ENCODE results near the gene SMKR1.

The SMKR1 gene

DNA sequence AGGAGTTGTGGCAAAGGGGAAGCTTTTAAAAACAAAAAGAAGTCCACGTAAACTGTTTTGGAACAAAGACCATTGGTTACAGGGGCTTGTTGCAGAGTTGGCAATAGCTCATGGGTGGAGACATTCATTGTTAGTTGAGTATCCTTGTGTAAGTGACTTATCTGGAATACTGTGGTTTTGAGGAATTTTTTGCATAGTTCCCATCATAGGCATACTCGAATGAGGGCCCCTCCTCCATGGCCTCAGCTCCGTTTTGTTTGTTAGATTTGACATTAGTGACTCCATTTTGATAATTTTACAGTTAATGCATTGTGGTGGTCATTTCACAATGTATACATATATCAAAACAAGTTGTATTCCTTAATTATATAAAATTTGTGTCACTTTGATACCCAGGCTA is 12.8 kb upstream of the SMKR1 start:
- peak; percentile 62 for DNase-seq

DNA sequence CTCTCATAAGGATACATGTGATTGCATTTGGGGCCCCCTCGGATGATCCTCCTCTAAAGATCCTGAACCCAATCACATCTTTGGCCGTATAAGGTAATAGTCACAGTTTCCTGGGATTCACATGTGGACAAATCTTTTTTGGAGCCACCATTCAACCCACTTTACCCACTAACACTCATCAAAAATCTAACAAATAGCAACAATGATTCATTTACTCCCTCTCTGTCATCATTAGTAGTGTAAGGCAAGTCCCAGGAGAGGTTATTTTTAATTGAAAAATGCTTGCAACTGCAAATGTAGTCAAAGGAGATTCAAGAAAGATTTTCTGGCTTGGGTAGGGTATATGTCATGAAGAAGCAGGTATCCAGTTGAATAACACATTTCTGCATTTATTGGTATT is 9.9 kb upstream of the SMKR1 start:
- DNase-seq: no peak

DNA sequence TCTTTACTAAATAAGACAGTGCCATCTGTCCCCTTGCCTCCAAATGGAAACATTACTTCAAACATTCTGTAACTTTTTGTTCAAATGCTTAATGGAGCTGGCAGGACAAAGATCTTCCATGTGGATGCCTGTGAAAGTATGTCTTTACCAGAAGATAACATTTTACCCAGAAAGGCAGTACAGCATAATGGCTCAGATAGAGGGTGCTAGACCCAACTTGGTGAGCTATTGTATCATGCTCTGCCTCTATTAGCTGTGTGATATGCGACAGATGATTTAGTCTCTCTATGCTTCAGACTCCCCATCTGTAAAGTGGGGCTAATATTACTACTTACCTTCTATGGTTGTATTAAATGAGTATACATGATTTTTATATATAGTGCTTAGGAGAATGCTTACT is 8.8 kb upstream of the SMKR1 start:
- DNase-seq: peak; percentile 25

DNA sequence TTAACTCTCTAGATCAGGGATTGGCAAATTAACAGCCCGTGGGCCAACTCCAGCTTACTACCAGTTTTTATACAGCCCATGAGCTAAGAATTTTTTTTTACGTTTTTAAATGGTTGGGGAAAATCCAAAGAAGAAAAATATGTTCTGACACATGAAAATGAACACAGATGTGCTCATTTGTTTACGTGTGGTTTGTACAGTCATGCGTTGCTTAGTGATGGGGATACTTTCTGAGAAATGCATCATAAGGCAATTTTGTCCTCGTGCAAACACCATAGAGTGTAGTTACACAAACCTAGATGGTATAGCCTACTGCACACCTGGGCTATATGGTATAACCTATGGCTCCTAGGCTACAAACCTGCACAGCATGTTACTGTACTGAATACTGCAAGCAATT is 8.3 kb upstream of the SMKR1 start:
- DNase-seq: peak; percentile 94

DNA sequence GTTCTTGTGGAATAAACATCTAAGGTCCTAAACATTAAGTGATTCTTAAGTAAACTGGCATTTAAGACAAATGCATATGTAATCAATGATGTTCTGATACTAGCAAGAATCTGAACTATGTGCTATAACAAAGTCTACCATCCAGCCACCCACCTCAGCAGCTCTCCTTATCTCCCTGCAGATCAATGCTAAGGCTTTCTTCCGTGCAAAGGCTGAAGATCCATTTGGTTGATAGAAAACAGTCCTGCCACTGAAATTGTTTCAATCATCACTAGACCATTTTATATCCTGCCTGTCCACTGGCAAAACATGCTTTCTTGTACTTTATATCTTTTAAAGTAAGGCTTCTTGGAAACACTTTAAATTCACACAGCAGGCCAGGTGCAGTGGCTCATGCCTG is 6.3 kb upstream of the SMKR1 start:
- no peak for DNase-seq

DNA sequence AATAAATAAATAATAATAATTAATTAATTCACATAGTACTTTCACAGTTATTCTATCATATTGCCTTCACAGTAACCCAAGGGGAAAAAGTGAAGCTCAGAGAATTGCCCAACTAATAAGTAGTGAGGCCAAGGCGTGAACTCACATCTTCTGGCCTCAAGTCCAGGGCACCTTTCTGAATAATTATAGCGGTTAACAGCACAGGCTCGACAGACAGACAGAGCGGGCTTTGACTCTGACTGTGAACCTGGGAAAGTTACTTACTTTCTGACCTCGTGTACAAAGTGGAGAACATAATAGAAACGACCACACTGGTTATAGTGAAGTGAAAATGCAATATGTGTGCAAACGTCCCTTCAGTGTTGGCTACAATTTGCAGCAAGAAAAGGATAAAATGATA is 5.7 kb upstream of the SMKR1 start:
- no peak for DNase-seq

DNA sequence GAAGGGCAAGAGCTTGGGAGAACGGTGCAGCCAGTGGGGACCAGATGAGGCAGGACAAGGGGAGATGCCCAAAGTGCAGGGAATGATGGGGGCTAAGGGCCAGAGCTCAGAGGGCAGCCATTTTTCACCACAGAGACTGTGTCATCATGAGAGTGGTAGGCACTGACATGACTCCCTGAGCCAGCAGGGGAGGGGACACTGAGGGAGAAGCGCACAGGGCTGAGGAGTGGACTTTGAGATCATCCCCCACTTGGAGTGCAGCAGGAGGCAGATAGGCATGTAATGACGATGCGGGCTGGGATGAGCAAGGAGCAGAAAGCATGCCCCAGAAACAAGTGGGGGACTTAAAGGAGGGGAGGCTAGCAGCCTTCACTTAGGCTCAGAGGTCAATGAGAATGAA is 5.2 kb upstream of the SMKR1 start:
- DNase-seq: no peak

DNA sequence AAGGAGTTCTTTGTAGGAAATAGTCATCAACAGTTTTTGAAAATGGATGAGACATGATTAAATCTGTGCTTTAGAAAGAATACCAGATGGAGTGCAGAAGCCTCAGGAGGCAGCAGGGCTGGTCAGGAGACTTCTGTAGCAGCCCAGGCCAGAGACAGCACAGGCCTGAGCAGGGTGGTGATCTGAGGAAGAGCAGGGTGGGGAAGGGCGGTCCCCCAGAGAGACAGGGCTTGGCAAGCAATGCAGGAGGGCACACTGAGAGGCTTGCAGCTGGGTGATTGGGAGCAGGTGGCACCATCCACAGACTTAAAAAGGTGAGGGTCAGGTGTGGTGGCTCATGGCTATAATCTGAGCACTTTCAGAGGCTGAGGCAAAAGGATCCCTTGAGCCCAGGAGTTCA is 4.3 kb upstream of the SMKR1 start:
- DNase-seq: no peak

DNA sequence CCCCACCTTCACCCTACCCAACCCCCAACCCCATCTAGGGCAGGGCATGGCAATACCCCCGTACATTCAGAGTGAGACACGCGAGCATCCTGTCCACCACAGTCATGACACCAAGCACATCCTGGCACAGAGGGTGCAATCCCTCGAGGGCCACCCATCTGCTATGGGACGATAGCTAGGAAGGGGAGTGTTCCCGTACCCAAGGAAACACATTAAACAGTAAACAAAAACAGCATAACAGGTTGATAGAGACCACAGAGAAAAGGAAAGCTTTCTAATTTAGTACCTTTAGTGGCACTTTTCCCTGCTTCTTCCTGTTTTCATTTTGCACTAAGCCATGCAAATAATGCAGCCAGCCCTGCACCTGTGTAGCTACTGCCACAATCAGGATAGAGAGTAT is 2.3 kb upstream of the SMKR1 start:
- no peak for DNase-seq

DNA sequence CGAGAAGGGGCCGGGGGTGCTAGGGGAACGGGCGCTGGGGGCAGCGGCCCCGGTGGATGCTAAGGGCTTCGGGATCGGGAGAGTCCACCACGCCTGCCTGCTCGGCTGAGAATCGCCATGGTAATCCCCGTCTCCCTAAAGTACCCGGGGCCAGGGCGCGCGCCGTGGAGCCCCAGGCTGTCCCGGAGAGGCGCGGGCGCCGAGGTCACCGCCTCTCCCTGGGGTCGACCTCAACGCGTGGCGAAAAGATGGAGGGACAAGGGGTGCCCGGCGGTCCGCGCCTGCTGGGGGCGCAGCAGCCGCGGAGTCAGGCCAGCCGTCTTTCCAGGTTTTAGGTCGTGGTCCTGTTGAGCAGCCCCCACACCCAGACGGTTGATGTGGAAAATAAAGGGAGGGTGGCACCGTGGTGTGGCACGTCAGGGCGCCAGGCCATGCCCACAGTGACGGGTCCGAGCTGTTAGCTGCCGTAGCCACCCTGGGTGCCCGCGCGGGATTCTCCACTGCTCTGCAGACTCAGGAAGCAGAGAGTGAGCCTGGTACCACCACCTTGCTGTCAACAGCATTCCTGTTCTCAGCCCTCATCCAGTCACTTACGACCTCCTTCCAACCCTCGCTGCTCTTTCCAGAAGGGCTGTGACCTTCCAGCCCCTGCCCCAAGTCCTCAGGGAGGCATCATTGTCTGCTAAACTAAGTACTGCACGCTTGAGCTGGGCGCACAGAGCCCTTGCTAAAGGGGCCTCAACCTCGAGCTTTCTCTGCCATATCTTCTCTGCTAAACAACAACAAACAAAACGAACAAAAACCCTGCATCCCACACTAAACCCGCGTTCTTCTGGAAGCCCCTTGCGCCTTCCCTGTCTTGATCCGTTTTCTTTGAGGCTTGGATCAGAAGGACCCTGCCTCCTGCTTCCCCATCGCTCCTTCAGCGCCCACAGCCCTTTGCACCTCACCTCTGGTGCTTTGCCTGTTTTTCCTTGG is 666 bp downstream of the SMKR1 start:
- DNase-seq: no peak

DNA sequence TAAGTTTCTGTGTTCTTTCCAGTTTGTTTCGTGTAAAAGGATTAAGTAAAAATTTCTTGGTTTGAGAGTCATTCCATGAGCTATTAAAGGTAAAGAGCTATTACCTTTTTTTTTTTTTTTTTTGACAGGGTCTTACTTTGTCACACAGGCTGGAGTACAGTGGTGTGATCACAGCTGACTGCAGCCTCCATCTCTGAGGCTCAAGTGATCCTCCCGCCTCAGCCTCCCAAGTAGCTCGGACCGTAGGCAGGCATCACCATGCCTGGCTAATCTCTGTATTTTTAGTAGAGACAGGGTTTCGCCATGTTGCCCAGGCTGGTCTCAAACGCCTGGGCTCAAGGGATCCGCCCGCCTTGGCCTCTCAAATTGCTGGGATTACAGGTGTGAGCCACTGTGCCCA is 1.4 kb downstream of the SMKR1 start:
- no peak for DNase-seq

DNA sequence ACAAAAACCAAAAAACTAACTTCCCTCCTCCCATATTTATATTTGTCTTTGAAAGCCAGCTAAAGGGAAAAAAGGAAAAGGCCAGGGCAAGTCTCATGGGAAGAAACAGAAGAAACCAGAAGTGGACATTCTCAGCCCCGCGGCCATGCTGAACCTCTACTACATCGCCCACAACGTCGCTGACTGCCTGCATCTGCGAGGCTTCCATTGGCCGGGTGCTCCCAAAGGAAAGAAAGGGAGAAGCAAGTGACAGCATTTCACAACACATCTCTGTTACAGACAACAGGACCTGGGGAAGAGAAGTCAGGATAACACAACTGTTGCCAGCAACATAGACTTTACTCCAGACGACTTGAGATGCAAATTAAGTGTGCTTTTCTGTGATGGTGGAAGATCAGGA is 9.9 kb downstream of the SMKR1 start:
- DNase-seq: no peak

DNA sequence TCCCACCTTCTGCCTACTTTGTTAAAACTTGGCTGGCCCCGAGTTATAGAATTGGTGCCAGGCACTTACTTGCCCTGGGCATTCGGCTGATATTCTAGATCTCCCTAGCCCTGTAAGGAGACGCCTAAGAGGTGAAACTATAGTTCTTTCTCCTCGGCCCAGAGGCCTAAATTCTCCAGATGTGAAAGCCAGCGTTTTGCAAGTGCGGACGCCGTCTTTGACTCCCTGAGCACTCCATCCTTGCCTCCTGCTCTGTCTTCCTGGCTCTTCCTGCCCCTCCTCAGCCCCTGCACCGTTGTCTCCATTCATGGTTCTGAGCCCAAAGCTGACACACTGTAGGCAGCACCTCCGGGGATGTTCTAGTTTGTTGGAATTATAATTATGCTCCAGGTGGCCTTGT is 11.2 kb downstream of the SMKR1 start:
- no peak for DNase-seq

DNA sequence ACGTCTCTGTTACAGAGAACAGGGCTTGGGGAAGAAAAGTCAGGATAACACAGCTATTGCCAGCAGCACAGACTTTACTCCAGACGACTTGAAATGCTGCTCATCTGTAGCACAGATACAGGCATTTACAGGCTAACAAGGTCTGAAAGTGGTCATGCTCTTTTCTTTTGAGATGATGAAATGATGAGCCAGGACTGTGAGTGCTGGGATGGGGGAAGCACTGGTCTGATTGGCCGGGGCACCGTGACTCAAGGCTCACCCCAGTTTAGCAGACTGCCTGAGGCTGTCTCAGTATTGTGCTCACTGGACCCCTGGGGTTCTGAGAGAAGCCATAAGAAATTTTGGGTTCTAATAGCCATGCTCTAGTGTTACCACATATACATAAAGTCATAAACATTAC is 12.4 kb downstream of the SMKR1 start:
- DNase-seq: peak; percentile 77

DNA sequence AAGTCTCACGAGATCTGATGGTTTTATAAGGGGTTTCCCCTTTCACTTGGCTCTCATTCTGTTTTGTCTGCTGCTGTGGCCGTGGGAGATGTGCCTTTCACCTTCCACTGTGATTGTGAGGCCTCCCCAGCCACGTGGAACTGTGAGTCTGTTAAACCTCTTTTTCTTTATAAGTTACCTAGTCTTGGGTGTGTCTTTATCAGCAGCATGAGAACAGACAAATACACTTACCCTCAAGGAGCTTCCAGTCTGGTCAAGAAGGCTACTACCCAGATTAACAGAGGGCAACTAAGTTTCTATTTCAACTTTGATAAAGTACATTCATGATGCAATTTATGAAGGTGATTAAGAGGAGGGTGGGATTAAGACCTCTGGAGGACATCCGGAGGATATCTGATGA is 13.1 kb downstream of the SMKR1 start:
- no peak for DNase-seq

DNA sequence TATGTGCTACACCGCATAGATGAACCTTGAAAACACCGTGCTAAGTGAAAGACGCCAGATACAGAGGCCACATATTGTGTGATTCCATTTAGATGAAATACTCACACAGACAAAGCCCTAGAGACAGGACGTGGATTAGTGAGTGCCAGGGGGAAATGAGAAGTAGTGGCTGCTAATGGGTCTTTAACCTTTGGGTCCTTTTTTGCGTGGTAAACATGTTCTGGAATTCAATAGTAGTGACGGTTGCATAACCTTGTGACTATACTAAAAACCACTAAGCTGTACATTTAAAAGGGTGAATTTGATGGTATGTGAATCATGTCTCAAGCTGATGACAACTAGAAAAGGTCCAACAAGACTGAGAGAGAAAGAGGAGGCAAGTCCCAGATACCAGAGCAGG is 15.6 kb downstream of the SMKR1 start:
- DNase-seq: peak; percentile 15

DNA sequence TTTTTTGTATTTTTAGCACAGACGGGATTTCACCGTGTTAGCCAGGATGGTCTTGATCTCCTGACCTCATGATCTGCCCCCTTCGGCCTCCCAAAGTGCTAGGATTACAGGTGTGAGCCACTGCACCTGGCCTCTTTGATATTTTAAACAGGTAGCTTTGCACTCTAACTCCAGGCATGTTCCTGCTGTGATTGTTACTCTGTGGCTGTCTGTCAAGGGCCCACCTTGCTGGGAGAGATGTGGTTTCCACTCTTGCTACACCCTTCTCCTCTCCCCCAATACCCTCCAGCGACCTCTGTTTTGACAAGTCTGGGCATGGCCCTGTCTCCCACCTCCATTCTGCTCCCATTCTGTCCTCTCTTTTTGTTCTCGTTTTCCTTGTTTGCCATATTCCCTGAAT is 17.1 kb downstream of the SMKR1 start:
- DNase-seq: no peak

DNA sequence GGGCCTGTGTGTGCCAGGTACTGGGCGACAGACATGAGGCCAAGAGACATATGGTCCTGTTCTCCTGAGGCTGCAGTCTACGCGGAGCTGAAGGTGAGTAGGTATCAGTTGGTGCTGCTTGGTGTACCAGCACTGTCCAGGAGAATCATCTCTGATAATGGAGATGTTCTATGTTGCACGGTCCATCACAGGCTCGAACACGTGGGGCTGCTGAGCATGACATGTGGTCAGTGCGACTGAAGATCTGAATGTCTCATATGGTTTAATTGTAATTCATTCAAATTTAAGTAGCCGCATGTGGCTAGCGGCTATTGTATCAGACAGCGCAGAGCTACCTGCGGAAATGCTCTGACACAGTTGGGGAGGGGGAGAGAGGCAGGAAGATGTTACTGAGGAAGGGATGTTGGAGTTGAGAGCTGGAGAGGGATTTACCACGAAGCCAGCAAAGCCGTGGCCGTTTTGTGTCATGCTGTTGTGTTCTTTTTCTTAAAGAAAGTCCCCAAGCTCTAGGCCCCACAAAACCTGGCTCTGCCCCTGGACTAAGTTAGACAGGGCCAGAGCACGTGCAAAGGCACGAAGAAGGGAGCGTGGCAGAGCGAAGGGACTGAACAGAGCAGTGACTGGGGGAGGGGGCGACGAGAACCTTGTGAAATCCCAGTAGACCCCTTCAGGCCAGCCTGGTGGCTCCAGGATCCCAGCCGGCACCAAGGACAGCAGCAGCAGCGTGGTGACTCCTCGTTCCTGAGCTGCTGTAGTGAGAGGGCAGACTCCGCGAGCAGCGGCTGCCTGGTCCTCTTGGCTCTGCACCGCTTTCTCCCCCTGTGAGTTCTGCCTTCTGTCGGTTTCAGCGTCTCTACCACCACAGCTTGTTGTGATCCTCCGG is 20.0 kb downstream of the SMKR1 start:
- DNase-seq: no peak

DNA sequence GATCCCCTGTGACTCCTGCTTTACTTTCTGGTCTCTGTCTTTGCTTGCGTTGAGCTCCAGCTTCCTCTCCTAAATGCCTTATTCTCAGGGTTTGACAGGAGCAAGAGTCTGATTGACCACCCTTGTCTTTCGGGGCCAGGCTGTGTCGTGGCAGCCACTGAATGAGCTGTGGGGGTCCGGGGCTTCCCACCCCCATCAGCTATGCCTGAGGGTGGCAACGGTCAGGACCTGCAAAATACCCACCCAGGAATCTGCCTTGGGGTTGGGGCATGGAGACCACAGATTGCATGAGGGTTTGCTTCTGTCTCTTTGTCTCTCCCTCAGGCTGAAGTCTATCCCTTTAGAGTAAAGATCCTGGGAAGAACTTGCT is 20.6 kb downstream of the SMKR1 start:
- no peak for DNase-seq

DNA sequence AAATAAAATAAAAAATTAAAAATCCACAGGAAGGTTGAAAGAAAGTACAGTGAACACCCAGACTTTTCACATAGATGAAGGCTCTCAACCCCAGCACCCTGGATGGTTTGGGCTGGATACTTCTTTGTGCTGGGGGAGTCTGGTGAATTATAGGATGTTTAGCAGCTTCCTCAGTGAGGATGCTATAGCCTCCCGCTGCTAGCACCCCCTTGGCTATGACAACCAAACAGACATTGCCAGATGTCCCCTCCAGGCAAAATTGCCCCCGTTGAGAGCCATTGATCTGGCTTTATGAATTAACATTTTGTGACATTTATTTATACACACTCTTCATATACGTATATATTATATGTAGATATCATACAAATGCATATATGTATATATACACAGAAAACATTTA is 21.6 kb downstream of the SMKR1 start:
- no peak for DNase-seq

DNA sequence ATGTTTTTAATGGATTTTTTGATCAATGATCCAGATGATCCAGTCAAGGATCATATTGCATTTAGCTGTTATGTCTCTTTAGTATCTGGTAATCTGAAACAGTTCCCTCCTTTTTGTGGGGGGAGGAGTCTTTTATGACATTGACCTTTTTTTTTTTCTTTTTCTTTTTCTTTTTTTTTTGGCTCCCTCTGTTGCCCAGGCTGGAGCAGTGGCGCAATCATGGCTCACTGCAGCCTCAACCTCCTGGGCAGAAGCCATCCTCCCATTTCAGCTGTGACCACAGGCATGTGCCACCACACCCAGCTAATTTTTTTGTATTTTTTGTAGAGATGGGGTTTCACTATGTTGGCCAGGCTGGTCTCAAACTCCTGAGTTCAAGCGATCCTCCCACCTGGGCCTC is 22.1 kb downstream of the SMKR1 start:
- peak; percentile 79 for DNase-seq

DNA sequence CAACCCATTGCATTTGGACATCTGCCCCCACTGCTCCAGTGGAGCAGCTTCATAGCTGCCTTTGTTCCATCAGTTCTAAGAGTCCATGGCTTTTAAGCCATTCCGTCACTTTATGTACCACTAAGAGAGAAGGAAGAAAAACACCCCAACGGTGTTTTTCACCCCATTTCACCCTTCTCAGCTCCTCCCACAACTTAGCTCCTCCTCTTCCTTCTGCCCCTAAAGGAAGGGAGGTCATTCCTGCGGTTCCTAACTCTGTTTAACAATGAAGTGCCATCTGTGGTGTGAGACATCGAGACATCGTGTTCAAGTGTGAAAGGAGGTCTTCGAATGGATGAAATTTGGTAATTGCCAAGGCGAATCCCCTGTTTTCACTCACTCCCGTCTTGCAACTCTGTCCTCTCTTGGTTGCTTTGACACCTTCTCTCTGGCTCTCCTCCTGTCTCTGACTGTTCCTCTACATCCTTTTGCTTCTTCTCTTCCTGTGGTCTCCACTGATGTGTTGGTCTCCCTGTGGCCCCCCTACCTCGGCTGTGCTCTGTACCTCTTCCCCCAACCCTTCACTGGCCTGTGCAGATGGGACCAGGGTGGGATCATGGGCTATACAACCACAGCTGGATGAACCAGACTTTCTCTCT is 23.0 kb downstream of the SMKR1 start:
- DNase-seq: no peak

DNA sequence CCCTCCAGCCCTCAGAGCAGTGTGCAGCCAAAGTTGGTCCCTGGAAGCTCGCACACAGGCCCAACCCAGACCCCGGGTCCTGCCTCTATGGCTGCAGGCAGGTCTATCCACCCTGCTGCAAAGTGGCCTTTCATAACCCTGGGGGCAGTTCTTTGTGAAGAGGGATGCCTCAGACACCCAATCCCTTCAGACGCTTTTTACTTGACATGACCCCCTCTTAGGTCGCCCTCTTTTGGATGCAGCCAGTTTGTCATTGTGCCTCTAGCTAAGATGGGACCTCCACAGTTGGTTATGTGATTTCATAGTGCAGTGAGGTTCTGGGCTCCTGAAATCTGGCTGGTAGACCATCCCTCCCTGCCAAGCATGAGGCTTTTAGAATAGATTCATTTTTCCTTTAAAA is 27.3 kb downstream of the SMKR1 start:
- no peak for DNase-seq

All from HCEC 1CT (cell line).